ENCODE measurements around the gene ZDHHC4.

The ZDHHC4 gene

GRCh38 chr7:6637544-6638229 lies 60.4 kb downstream of the ZDHHC4 start:
- peak; percentile 85 for DNase-seq (ENCODE audit: extremely low read depth, insufficient read length)
- TF ChIP-seq CTCF (IDR thresholded peaks at IDR 0.05; ENCODE audit: insufficient read depth, low read length, poor library complexity, severe bottlenecking): peak; percentile 68
- Histone ChIP-seq H3K27me3 (replicated peaks; ENCODE audit: control insufficient read depth, insufficient read depth, low read length) (no peaks in the 10 kb centered on the region), H3K4me3 (replicated peaks; ENCODE audit: low read depth, low read length) (peak overlapping the region; percentile 68), H3K36me3 (ENCODE audit: control insufficient read depth, insufficient read depth, low read length) (peaks cover 6% of the 10 kb centered on the region)

Measured in GM06990 (cell line).